GM18867 (cell line): ENCODE measurements around the gene TICRR.

Source experiments
- ATAC-seq: cut with Tn5 transposase; IDR thresholded peaks from one replicate; pipeline ENCODE4 v1.9.1; 2021; ENCODE audit warnings: mild to moderate bottlenecking, moderate library complexity; ENCODE audit not compliant: unreplicated experiment

Gene TICRR

GRCh38 chr15:89653578-89653977 lies 78.3 kb downstream of the TICRR start:
- ATAC-seq = no peak

GRCh38 chr15:89654301-89654761 lies 79.1 kb downstream of the TICRR start:
- ATAC-seq = no peak

GRCh38 chr15:89654847-89655805 lies 79.9 kb downstream of the TICRR start, which contains the start of gene KIF7:
KIF7 (minus strand) TSS chr15:89655467; CDS start chr15:89652930, 2,537 bp downstream.
- no peak for ATAC-seq

- ATAC-seq = no peak
Measured at GRCh38 chr15:89656116-89656815, 81.0 kb downstream of the TICRR start.

GRCh38 chr15:89657686-89658200 lies 82.5 kb downstream of the TICRR start:
- ATAC-seq = no peak

GRCh38 chr15:89659295-89659694 lies 84.0 kb downstream of the TICRR start:
- ATAC-seq = no peak

- ATAC-seq = no peak
Measured at GRCh38 chr15:89660556-89660955, 85.3 kb downstream of the TICRR start.

- no peak for ATAC-seq
Measured at GRCh38 chr15:89662893-89663626, 87.8 kb downstream of the TICRR start.

GRCh38 chr15:89664441-89665350 lies 89.4 kb downstream of the TICRR start:
- ATAC-seq = no peak

GRCh38 chr15:89665449-89666181 lies 90.3 kb downstream of the TICRR start:
- ATAC-seq = no peak

GRCh38 chr15:89666184-89666857 lies 91.1 kb downstream of the TICRR start:
- no peak for ATAC-seq

- ATAC-seq = no peak
Measured at GRCh38 chr15:89666858-89667705, 91.8 kb downstream of the TICRR start.

GRCh38 chr15:89667706-89667960 lies 92.4 kb downstream of the TICRR start:
- ATAC-seq = no peak

GRCh38 chr15:89668171-89668570 lies 92.9 kb downstream of the TICRR start:
- no peak for ATAC-seq

- no peak for ATAC-seq
Measured at GRCh38 chr15:89669309-89669865, 94.1 kb downstream of the TICRR start.

- no peak for ATAC-seq
Measured at GRCh38 chr15:89669941-89670340, 94.7 kb downstream of the TICRR start.

- no peak for ATAC-seq
Measured at GRCh38 chr15:89670971-89671560, 95.8 kb downstream of the TICRR start.
